Loucy (cell line): Measurements from ENCODE around the gene ZNF205.

Experiments
- H2AFZ ChIP-seq: fragments of 200-600 bp; sonication (generic); 2 replicates; pipeline ENCODE4 v1.6.0; 2016; ENCODE audit warnings: antibody characterized with exemption, mild to moderate bottlenecking, low read length, moderate library complexity
- H3F3A ChIP-seq: fragments of 200-600 bp; 2 replicates; pipeline ENCODE4 v1.6.0; 2016; ENCODE audit warnings: antibody characterized with exemption, low read depth, mild to moderate bottlenecking
- H3K27me3 ChIP-seq: fragments of 200-600 bp; sonication (generic); 2 replicates; pipeline ENCODE4 v1.6.1; 2014; ENCODE audit warnings: low read length, mild to moderate bottlenecking; ENCODE audit not compliant: insufficient read depth, poor library complexity, severe bottlenecking
- H3K36me3 ChIP-seq: fragments of 200-600 bp; sonication (generic); 2 replicates; pipeline ENCODE4 v1.6.1; 2016; ENCODE audit warnings: low read length; ENCODE audit not compliant: insufficient read depth
- H3K4me1 ChIP-seq: fragments of 200-600 bp; sonication (generic); 2 replicates; pipeline ENCODE4 v1.5.1; 2014; ENCODE audit warnings: low read length, mild to moderate bottlenecking; ENCODE audit not compliant: insufficient read depth, poor library complexity, severe bottlenecking
- H3K4me2 ChIP-seq: fragments of 200-600 bp; sonication (generic); 2 replicates; pipeline ENCODE4 v1.6.0; 2014; ENCODE audit warnings: antibody characterized with exemption, low read length, low read depth, mild to moderate bottlenecking; ENCODE audit not compliant: poor library complexity, severe bottlenecking
- H3K4me3 ChIP-seq: fragments of 200-600 bp; sonication (generic); 2 replicates; pipeline ENCODE4 v1.5.1; 2014; ENCODE audit warnings: low read length, mild to moderate bottlenecking, mixed read lengths; ENCODE audit not compliant: poor library complexity, severe bottlenecking
- H3K79me2 ChIP-seq: fragments of 200-600 bp; sonication (generic); 2 replicates; pipeline ENCODE4 v1.6.1; 2014; ENCODE audit warnings: low read length; ENCODE audit not compliant: insufficient read depth
- H3K9ac ChIP-seq: fragments of 200-600 bp; sonication (generic); 2 replicates; pipeline ENCODE4 v1.6.0; 2014; ENCODE audit warnings: mild to moderate bottlenecking, low read depth, low read length, moderate library complexity; ENCODE audit not compliant: poor library complexity, severe bottlenecking
- H3K9me2 ChIP-seq: fragments of 200-600 bp; sonication (generic); replicated peaks from 2 replicates; pipeline ENCODE4 v1.6.1; 2016; ENCODE audit warnings: low read depth, low read length, mixed read lengths
- H3K9me3 ChIP-seq: fragments of 200-600 bp; sonication (generic); 2 replicates; pipeline ENCODE4 v1.6.1; 2014; ENCODE audit warnings: mild to moderate bottlenecking, antibody characterized with exemption, low read length, low read depth; ENCODE audit not compliant: insufficient read depth
- H4K20me1 ChIP-seq: fragments of 200-600 bp; sonication (generic); 2 replicates; pipeline ENCODE4 v1.6.0; 2014; ENCODE audit warnings: antibody characterized with exemption, low read length, mild to moderate bottlenecking; ENCODE audit not compliant: insufficient read depth, poor library complexity, severe bottlenecking
- CTCF ChIP-seq: fragments of 200-600 bp; sonication (generic); conservative IDR thresholded peaks from 2 replicates; pipeline ENCODE4 v1.5.1; 2014; ENCODE audit warnings: mild to moderate bottlenecking, antibody characterized with exemption, low read length
- EZH2phosphoT487 ChIP-seq: fragments of 200-600 bp; IDR thresholded peaks from 2 replicates; pipeline ENCODE4 v1.6.1; 2018; ENCODE audit warnings: antibody characterized with exemption, mild to moderate bottlenecking, moderate library complexity, borderline replicate concordance

Gene ZNF205

GRCh38 chr16:3152027-3152276 lies 39.6 kb downstream of the ZNF205 start:
- Histone ChIP-seq H3K9ac (peak overlapping the region; percentile 71), H3K4me1 (peaks cover 6% of the 10 kb centered on the region), H3K79me2 (no peaks in the 10 kb centered on the region), H3K9me2 (no peaks in the 10 kb centered on the region), H4K20me1 (no peaks in the 10 kb centered on the region), H3K4me2 (peak overlapping the region; percentile 75), H3F3A (peaks cover 10% of the 10 kb centered on the region), H2AFZ (peak overlapping the region; percentile 93; the same call in 1 of the 2 replicates), H3K9me3 (no peaks in the 10 kb centered on the region), H3K27me3 (no peaks in the 10 kb centered on the region), H3K36me3 (no peaks in the 10 kb centered on the region), H3K4me3 (peak overlapping the region; percentile 90)
- TF ChIP-seq CTCF (no peak), EZH2phosphoT487 (no peak)

GRCh38 chr16:3152277-3152990 lies 40.0 kb downstream of the ZNF205 start:
- Histone ChIP-seq H3K9ac (peak overlapping the region; percentile 71), H2AFZ (peak overlapping the region; percentile 93), H3K9me3 (no peaks in the 10 kb centered on the region), H3F3A (peaks cover 10% of the 10 kb centered on the region), H3K4me2 (peak overlapping the region; percentile 75), H3K4me3 (peak overlapping the region; percentile 90), H3K4me1 (peaks cover 6% of the 10 kb centered on the region), H3K79me2 (no peaks in the 10 kb centered on the region), H3K27me3 (no peaks in the 10 kb centered on the region), H4K20me1 (no peaks in the 10 kb centered on the region), H3K9me2 (no peaks in the 10 kb centered on the region), H3K36me3 (no peaks in the 10 kb centered on the region)
- TF ChIP-seq EZH2phosphoT487 = no peak
- TF ChIP-seq CTCF = peak; percentile 40; the same call in 1 of the 2 replicates

- no peak for TF ChIP-seq CTCF
- Histone ChIP-seq H3K4me2 (peak overlapping the region; percentile 75), H3K9me3 (no peaks in the 10 kb centered on the region), H4K20me1 (no peaks in the 10 kb centered on the region), H3F3A (peaks cover 10% of the 10 kb centered on the region), H3K9me2 (no peaks in the 10 kb centered on the region), H3K79me2 (no peaks in the 10 kb centered on the region), H3K36me3 (no peaks in the 10 kb centered on the region), H2AFZ (no peak overlapping the region), H3K27me3 (no peaks in the 10 kb centered on the region), H3K4me3 (peak overlapping the region; percentile 90), H3K4me1 (peaks cover 6% of the 10 kb centered on the region), H3K9ac (no peak overlapping the region)
Measured at GRCh38 chr16:3152991-3153368, 40.6 kb downstream of the ZNF205 start.
